Activated CD8-positive, alpha-beta T cell treated with anti-CD3 and anti-CD28 coated beads for 36 hours (primary cell): Measurements from ENCODE around the gene DNMBP. TPM values are rescaled to one million over a fixed set of nuclear protein-coding genes. Genes with fewer than 3 reads are reported as not detected.
"Not testable (repeated sequence)": the region's sequence is repeated elsewhere in the genome, so short reads cannot be mapped to it uniquely, and the experiment has no call there.

Experiments
- ATAC-seq: fragments of 200-7000 bp; cut with Tn5 transposase; one replicate; pipeline ENCODE4 v1.10.0; 2021; ENCODE audit warnings: mild to moderate bottlenecking, moderate library complexity
- CTCF ChIA-PET: fragments of 350-600 bp; sonication (Branson Sonifier 250); formaldehyde crosslinking; loops from one replicate; lab custom pipeline; 2021; ENCODE audit warnings: antibody characterized with exemption; lab: Charles Lee
- POLR2A ChIA-PET: fragments of 350-600 bp; sonication (Branson Sonifier 250); formaldehyde crosslinking; loops from one replicate; lab custom pipeline; 2021; ENCODE audit warnings: antibody characterized with exemption; lab: Charles Lee
- DNase-seq: peaks from one replicate; pipeline ENCODE4 v3.0.0-alpha.2; 2020
- H3K27ac Mint-ChIP-seq: one replicate; pipeline ENCODE4 v1.8.0; 2021; ENCODE audit warnings: mild to moderate bottlenecking, mixed read lengths
- H3K27me3 Mint-ChIP-seq: one replicate; pipeline ENCODE4 v1.8.0; 2021; ENCODE audit warnings: mixed read lengths
- H3K36me3 Mint-ChIP-seq: one replicate; pipeline ENCODE4 v1.8.0; 2021; ENCODE audit warnings: low read depth, mixed read lengths
- H3K4me1 Mint-ChIP-seq: one replicate; pipeline ENCODE4 v1.8.0; 2021; ENCODE audit warnings: low read depth, mixed read lengths
- H3K4me3 Mint-ChIP-seq: one replicate; pipeline ENCODE4 v1.8.0; 2021; ENCODE audit warnings: mild to moderate bottlenecking, moderate library complexity, mixed read lengths
- H3K9me3 Mint-ChIP-seq: one replicate; pipeline ENCODE4 v1.8.0; 2021; ENCODE audit warnings: mixed read lengths
- CTCF ChIP-seq: fragments of 200-600 bp; IDR thresholded peaks from one replicate; pipeline ENCODE4 v1.8.0; 2022; ENCODE audit warnings: antibody characterized with exemption, mild to moderate bottlenecking
- intact Hi-C: fragments of 100-400 bp; cut with micrococcal nuclease; formaldehyde crosslinking; loops from one replicate; pipeline ENCODE4 v1.10.0; 2022
- total RNA-seq, 2 experiments: library from RNA; stranded (reverse); gene quantifications; one replicate each; pipeline ENCODE4 v1.2.3, GENCODE V29; 2021

Gene DNMBP
- total RNA-seq, 2 experiments from 2014 or later, result 2.6 to 2.9 TPM

- TF ChIP-seq CTCF, result no peak
- H3K9me3 Mint-ChIP-seq, result no peaks in the 10 kb centered on the region
- peaks cover 6% of the 10 kb centered on the region for H3K27me3 Mint-ChIP-seq
- no peak overlapping the region for H3K4me3 Mint-ChIP-seq
- H3K27ac Mint-ChIP-seq, result no peak overlapping the region
- H3K36me3 Mint-ChIP-seq, result no peaks in the 10 kb centered on the region
- intact Hi-C loops, result loop anchor here (10.0 kb wide), 1 partner anchor 175 kb away; no protein-coding TSS in a partner anchor
- POLR2A ChIA-PET, result interaction anchor here (0.8 kb wide), 1 partner anchor 16 kb away, joined by 3 read pairs; no protein-coding TSS in a partner anchor
- CTCF ChIA-PET, result no interaction called here
- peaks cover 10% of the 10 kb centered on the region for H3K4me1 Mint-ChIP-seq
- no peak for ATAC-seq
- no peak for DNase-seq
These were observed 10.0 kb upstream of the DNMBP start for GRCh38 chr10:100019787-100020141.

GRCh38 chr10:100014071-100014762 lies 4.5 kb upstream of the DNMBP start:
- no peak for TF ChIP-seq CTCF
- DNase-seq (no peak), ATAC-seq (no peak)
- intact Hi-C loops, result loop anchor here (10.0 kb wide), 1 partner anchor 169 kb away; no protein-coding TSS in a partner anchor
- no peaks in the 10 kb centered on the region for H3K27me3 Mint-ChIP-seq
- H3K9me3 Mint-ChIP-seq, result no peaks in the 10 kb centered on the region
- no peak overlapping the region for H3K27ac Mint-ChIP-seq
- no peak overlapping the region for H3K4me3 Mint-ChIP-seq
- POLR2A ChIA-PET, result interaction anchor here (0.7 to 1.2 kb wide), 2 partner anchors 9 to 395 kb away, joined by 3 read pairs; no protein-coding TSS in a partner anchor
- no peaks in the 10 kb centered on the region for H3K36me3 Mint-ChIP-seq
- CTCF ChIA-PET, result interaction anchor here (4.9 kb wide), 1 partner anchor 169 kb away, joined by 25 read pairs; no protein-coding TSS in a partner anchor
- H3K4me1 Mint-ChIP-seq, result peaks cover 10% of the 10 kb centered on the region

GRCh38 chr10:100013621-100014020 lies 3.9 kb upstream of the DNMBP start:
- H3K9me3 Mint-ChIP-seq, result no peaks in the 10 kb centered on the region
- TF ChIP-seq CTCF, result no peak
- no peak overlapping the region for H3K27ac Mint-ChIP-seq
- H3K27me3 Mint-ChIP-seq, result no peaks in the 10 kb centered on the region
- H3K36me3 Mint-ChIP-seq, result no peaks in the 10 kb centered on the region
- ATAC-seq, result no peak
- H3K4me3 Mint-ChIP-seq, result no peak overlapping the region
- no peak for DNase-seq
- H3K4me1 Mint-ChIP-seq, result peaks cover 16% of the 10 kb centered on the region
- intact Hi-C loops, result loop anchor here (10.0 kb wide), 1 partner anchor 169 kb away; no protein-coding TSS in a partner anchor
- ChIA-PET POLR2A (interaction anchor here (0.6 to 1.2 kb wide), 3 partner anchors 9 to 893 kb away, joined by 3 read pairs; no protein-coding TSS in a partner anchor), CTCF (interaction anchor here (4.9 kb wide), 1 partner anchor 168 kb away, joined by 25 read pairs; no protein-coding TSS in a partner anchor)

GRCh38 chr10:100011906-100012305 lies 2.2 kb upstream of the DNMBP start:
- intact Hi-C loops, result loop anchor here (10.0 kb wide), 1 partner anchor 167 kb away; no protein-coding TSS in a partner anchor
- H3K4me3 Mint-ChIP-seq, DNase-seq, H3K27ac Mint-ChIP-seq, H3K36me3 Mint-ChIP-seq, ATAC-seq, H3K27me3 Mint-ChIP-seq, POLR2A ChIA-PET, H3K9me3 Mint-ChIP-seq: not testable (repeated sequence)
- CTCF ChIA-PET, result interaction anchor here (0.6 to 4.9 kb wide), 3 partner anchors 33 to 166 kb away, joined by 3 to 25 read pairs (median 15); no protein-coding TSS in a partner anchor
- peaks cover 31% of the 10 kb centered on the region for H3K4me1 Mint-ChIP-seq

GRCh38 chr10:100009283-100009792 lies 409 bp downstream of the DNMBP start:
- H3K27me3 Mint-ChIP-seq, result no peaks in the 10 kb centered on the region
- DNase-seq (peak; percentile 15), ATAC-seq (peak; percentile 70)
- intact Hi-C loops, result no loop called here
- ChIA-PET CTCF (interaction anchor here (0.6 to 6.4 kb wide), 33 partner anchors 9 to 277 kb away, joined by 3 to 83 read pairs (median 4); no protein-coding TSS in a partner anchor), POLR2A (interaction anchor here (0.9 to 1.5 kb wide), 2 partner anchors 10 to 15 kb away, joined by 4 to 5 read pairs; no protein-coding TSS in a partner anchor)
- peak; percentile 2 for TF ChIP-seq CTCF
- no peaks in the 10 kb centered on the region for H3K36me3 Mint-ChIP-seq
- peak overlapping the region; percentile 82 for H3K4me3 Mint-ChIP-seq
- no peak overlapping the region for H3K27ac Mint-ChIP-seq
- H3K9me3 Mint-ChIP-seq, result no peaks in the 10 kb centered on the region
- H3K4me1 Mint-ChIP-seq, result peaks cover 48% of the 10 kb centered on the region
